NCI-H345 treated with DMSO at 0.1 percent for 48 hours (cell line): ENCODE data around the gene RPRD1B.
"Not testable (repeated sequence)": the region's sequence is repeated elsewhere in the genome, so short reads cannot be mapped to it uniquely, and the experiment has no call there.

ENCODE experiments used
- DNase-seq: peaks from one replicate; lab custom pipeline; 2025; ENCODE audit not compliant: unreplicated experiment; lab: John Stamatoyannopoulos, UW

Gene RPRD1B

GRCh38 chr20:38098952-38099351, 65.4 kb downstream of the RPRD1B start:
- DNase-seq: no peak

- DNase-seq: not testable (repeated sequence)
Observed at GRCh38 chr20:38102206-38102605, 68.7 kb downstream of the RPRD1B start.

GRCh38 chr20:38104285-38104684, 70.7 kb downstream of the RPRD1B start:
- DNase-seq: no peak

- no peak for DNase-seq
Observed at GRCh38 chr20:38106461-38106860, 72.9 kb downstream of the RPRD1B start.

GRCh38 chr20:38107386-38107785, 73.8 kb downstream of the RPRD1B start:
- not testable (repeated sequence) for DNase-seq

GRCh38 chr20:38107916-38108315, 74.4 kb downstream of the RPRD1B start:
- DNase-seq: not testable (repeated sequence)

GRCh38 chr20:38108438-38108985, 75.0 kb downstream of the RPRD1B start:
- no peak for DNase-seq

GRCh38 chr20:38108986-38109541, 75.5 kb downstream of the RPRD1B start:
- DNase-seq: no peak

- no peak for DNase-seq
Observed at GRCh38 chr20:38109591-38110524, 76.3 kb downstream of the RPRD1B start.

- DNase-seq: no peak
Observed at GRCh38 chr20:38110525-38111178, 77.1 kb downstream of the RPRD1B start.

GRCh38 chr20:38111366-38112232, 78.1 kb downstream of the RPRD1B start:
- DNase-seq: no peak

GRCh38 chr20:38112261-38112929, 78.8 kb downstream of the RPRD1B start:
- DNase-seq: no peak

GRCh38 chr20:38112930-38113294, 79.4 kb downstream of the RPRD1B start:
- no peak for DNase-seq

GRCh38 chr20:38113401-38114325, 80.1 kb downstream of the RPRD1B start:
- no peak for DNase-seq

GRCh38 chr20:38114353-38114791, 80.8 kb downstream of the RPRD1B start:
- no peak for DNase-seq

- no peak for DNase-seq
Observed at GRCh38 chr20:38115205-38115604, 81.7 kb downstream of the RPRD1B start.

- no peak for DNase-seq
Observed at GRCh38 chr20:38115896-38116295, 82.3 kb downstream of the RPRD1B start.

- DNase-seq: no peak
Observed at GRCh38 chr20:38116409-38117165, 83.0 kb downstream of the RPRD1B start.
